GM23338 (cell line): ENCODE data around the gene MTHFR.

ENCODE experiments used
- CTCF ChIP-seq, 2 experiments: fragments of 200-600 bp in 1 of 2; sonication (generic) in 1 of 2; conservative IDR thresholded peaks; 2 replicates each; pipeline versions ENCODE4 v1.5.1 to v1.6.1; 2016 to 2017; ENCODE audit warnings: antibody characterized with exemption in 2 of 2, low read depth in 2 of 2, mild to moderate bottlenecking in 2 of 2, moderate library complexity in 1 of 2
- NANOG ChIP-seq: IDR thresholded peaks from 2 replicates; pipeline ENCODE4 v1.6.1; 2016; ENCODE audit warnings: antibody characterized with exemption, borderline replicate concordance

GRCh38 chr1:11837767-11838348 lies 32.1 kb upstream of the MTHFR start:
- TF ChIP-seq CTCF (conservative IDR thresholded peaks at IDR 0.05; ENCODE audit: low read depth in 2 of 2) (no peak), NANOG (no peak)
